Endodermal cell (in vitro differentiated cells): ENCODE results near the gene KLRC1. TPM values are rescaled to one million over a fixed set of nuclear protein-coding genes. Genes with fewer than 3 reads are reported as not detected.
A peak's percentile ranks its signal among the peaks of the same experiment; 100 is the strongest.

Experiments used
- DNase-seq: peaks from one replicate; pipeline ENCODE4 v3.0.0-alpha.2; 2017
- H3K27ac ChIP-seq: 2 replicates; pipeline ENCODE4 v1.5.1; 2013; ENCODE audit warnings: mild to moderate bottlenecking, low read depth, low read length, moderate library complexity
- H3K27me3 ChIP-seq: 2 replicates; pipeline ENCODE4 v1.6.1; 2013; ENCODE audit warnings: mild to moderate bottlenecking, low read length, moderate library complexity; ENCODE audit not compliant: insufficient read depth, control insufficient read depth, poor library complexity, severe bottlenecking
- H3K36me3 ChIP-seq: 2 replicates; pipeline ENCODE4 v1.7.0; 2013; ENCODE audit warnings: mild to moderate bottlenecking, low read length, moderate library complexity; ENCODE audit not compliant: control insufficient read depth, insufficient read depth
- H3K4me1 ChIP-seq: one replicate; pipeline ENCODE4 v1.7.0; 2013; ENCODE audit warnings: low read length; ENCODE audit not compliant: control insufficient read depth, insufficient read depth
- H3K4me3 ChIP-seq: 2 replicates; pipeline ENCODE4 v1.5.1; 2013; ENCODE audit warnings: mild to moderate bottlenecking, low read length, moderate library complexity
- H3K9ac ChIP-seq: 2 replicates; pipeline ENCODE4 v1.6.1; 2013; ENCODE audit warnings: mild to moderate bottlenecking, low read length, moderate library complexity; ENCODE audit not compliant: poor library complexity, severe bottlenecking; ENCODE audit errors: extremely low read depth
- H3K9me3 ChIP-seq: 2 replicates; pipeline ENCODE4 v1.6.1; 2013; ENCODE audit warnings: mild to moderate bottlenecking, low read length, moderate library complexity; ENCODE audit not compliant: control insufficient read depth
- H3K27ac Mint-ChIP-seq: 2 replicates; pipeline ENCODE4 v1.8.0; 2020; ENCODE audit warnings: mixed read lengths
- H3K27me3 Mint-ChIP-seq: 2 replicates; pipeline ENCODE4 v1.8.0; 2021; ENCODE audit warnings: mild to moderate bottlenecking, mixed read lengths; ENCODE audit not compliant: insufficient read depth
- H3K36me3 Mint-ChIP-seq: 2 replicates; pipeline ENCODE4 v1.8.0; 2020; ENCODE audit warnings: low read depth, mixed read lengths
- H3K4me1 Mint-ChIP-seq: 2 replicates; pipeline ENCODE4 v1.8.0; 2020; ENCODE audit warnings: mixed read lengths
- H3K4me3 Mint-ChIP-seq: 2 replicates; pipeline ENCODE4 v1.8.0; 2020; ENCODE audit warnings: mild to moderate bottlenecking, moderate library complexity, mixed read lengths
- H3K9me3 Mint-ChIP-seq: 2 replicates; pipeline ENCODE4 v1.8.0; 2020; ENCODE audit warnings: mild to moderate bottlenecking, mixed read lengths
- WGBS, 2 experiments: methylation state at CpG; one replicate each; pipeline versions ENCODE4 v1.1.5 to v1.1.7; 2013; ENCODE audit warnings: missing lambda C conversion rate in 2 of 2, mixed read lengths in 1 of 2; ENCODE audit not compliant: insufficient coverage in 1 of 2, insufficient read length in 1 of 2; 5-methylcytosine and 5-hydroxymethylcytosine counted together
- total RNA-seq, 2 donors: library from RNA; stranded (reverse); fragmentation: NEBNext Ultra II Directional in 1 of 2; extraction: Animal tissue kit (Norgen Biotek cat#: 25700) in 1 of 2; gene quantifications; 2 replicates in 1 of 2; 3 replicates in 1 of 2; pipeline ENCODE4 v1.2.1, GENCODE V29; 2021
- TF ChIP-seq, protein P1 (sequence below): fragments of 200-600 bp; sonication (generic); conservative IDR thresholded peaks from 2 replicates; pipeline ENCODE4 v1.5.0; 2021; ENCODE audit warnings: antibody characterized with exemption, mild to moderate bottlenecking

The KLRC1 gene
- total RNA-seq, 2 donors from 2014 or later = not detected

- Histone ChIP-seq H3K9me3 (no peaks in the 10 kb centered on the region), H3K4me1 (no peaks in the 10 kb centered on the region), H3K4me3 (no peak overlapping the region), H3K9ac (no peak overlapping the region), H3K27me3 (no peaks in the 10 kb centered on the region), H3K36me3 (no peaks in the 10 kb centered on the region), H3K27ac (no peak overlapping the region)
- no peak for DNase-seq
- peaks cover 21% of the 10 kb centered on the region for H3K9me3 Mint-ChIP-seq
- no peak overlapping the region for H3K4me3 Mint-ChIP-seq
- TF ChIP-seq, protein P1, sequence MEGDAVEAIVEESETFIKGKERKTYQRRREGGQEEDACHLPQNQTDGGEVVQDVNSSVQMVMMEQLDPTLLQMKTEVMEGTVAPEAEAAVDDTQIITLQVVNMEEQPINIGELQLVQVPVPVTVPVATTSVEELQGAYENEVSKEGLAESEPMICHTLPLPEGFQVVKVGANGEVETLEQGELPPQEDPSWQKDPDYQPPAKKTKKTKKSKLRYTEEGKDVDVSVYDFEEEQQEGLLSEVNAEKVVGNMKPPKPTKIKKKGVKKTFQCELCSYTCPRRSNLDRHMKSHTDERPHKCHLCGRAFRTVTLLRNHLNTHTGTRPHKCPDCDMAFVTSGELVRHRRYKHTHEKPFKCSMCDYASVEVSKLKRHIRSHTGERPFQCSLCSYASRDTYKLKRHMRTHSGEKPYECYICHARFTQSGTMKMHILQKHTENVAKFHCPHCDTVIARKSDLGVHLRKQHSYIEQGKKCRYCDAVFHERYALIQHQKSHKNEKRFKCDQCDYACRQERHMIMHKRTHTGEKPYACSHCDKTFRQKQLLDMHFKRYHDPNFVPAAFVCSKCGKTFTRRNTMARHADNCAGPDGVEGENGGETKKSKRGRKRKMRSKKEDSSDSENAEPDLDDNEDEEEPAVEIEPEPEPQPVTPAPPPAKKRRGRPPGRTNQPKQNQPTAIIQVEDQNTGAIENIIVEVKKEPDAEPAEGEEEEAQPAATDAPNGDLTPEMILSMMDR = no peak
- no peaks in the 10 kb centered on the region for H3K4me1 Mint-ChIP-seq
- H3K36me3 Mint-ChIP-seq = no peaks in the 10 kb centered on the region
- H3K27me3 Mint-ChIP-seq = peaks cover 5% of the 10 kb centered on the region
- no peak overlapping the region for H3K27ac Mint-ChIP-seq
- no CpG with 5 or more reads among the region's 1 CpG for whole genome bisulfite sequencing, 2 experiments
Measured at GRCh38 chr12:10469701-10470100, 16.5 kb upstream of the KLRC1 start.

DNA sequence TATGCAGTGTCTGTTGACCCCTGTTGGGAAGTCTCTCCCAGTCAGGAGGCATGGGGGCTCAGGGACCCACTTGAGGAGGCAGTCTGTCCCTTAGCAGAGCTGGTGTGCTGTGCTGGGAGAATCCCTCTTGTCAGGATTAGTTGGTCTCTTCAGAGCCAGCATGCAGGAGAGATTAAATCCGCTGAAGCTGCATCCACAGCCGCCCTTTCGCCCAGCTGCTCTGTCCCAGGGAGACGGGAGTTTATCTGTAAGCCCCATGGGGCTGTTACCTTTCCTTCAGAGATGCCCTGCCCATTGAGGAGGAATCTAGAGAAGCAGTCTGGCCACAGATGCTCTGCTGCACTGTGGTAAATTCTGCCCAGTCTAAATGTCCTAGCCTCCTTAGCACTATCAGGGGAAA is 13.1 kb upstream of the KLRC1 start:
- Mint-ChIP-seq H3K4me1 (no peaks in the 10 kb centered on the region), H3K27ac (no peak overlapping the region), H3K27me3 (no peaks in the 10 kb centered on the region), H3K36me3 (no peaks in the 10 kb centered on the region), H3K9me3 (peaks cover 11% of the 10 kb centered on the region), H3K4me3 (no peak overlapping the region)
- Histone ChIP-seq H3K4me3 (no peak overlapping the region), H3K9ac (no peak overlapping the region), H3K9me3 (no peaks in the 10 kb centered on the region), H3K27me3 (no peaks in the 10 kb centered on the region), H3K27ac (no peak overlapping the region), H3K4me1 (no peaks in the 10 kb centered on the region), H3K36me3 (no peaks in the 10 kb centered on the region)
- 93% methylated on average over 4 of the region's 4 CpGs; no CpG with 5 or more reads in 1 of the 2 experiments for WGBS, 2 experiments
- TF ChIP-seq, protein P1 = no peak
- peak; percentile 43 for DNase-seq

- Histone ChIP-seq H3K4me3 (no peak overlapping the region), H3K9ac (no peak overlapping the region), H3K4me1 (no peaks in the 10 kb centered on the region), H3K36me3 (no peaks in the 10 kb centered on the region), H3K9me3 (peaks cover 13% of the 10 kb centered on the region), H3K27ac (no peak overlapping the region), H3K27me3 (no peaks in the 10 kb centered on the region)
- Mint-ChIP-seq H3K9me3 (peaks cover 42% of the 10 kb centered on the region), H3K27me3 (no peaks in the 10 kb centered on the region), H3K4me3 (no peak overlapping the region), H3K27ac (no peak overlapping the region), H3K4me1 (no peaks in the 10 kb centered on the region), H3K36me3 (no peaks in the 10 kb centered on the region)
- peak; percentile 70 for DNase-seq
- 74 to 84% methylated on average over 3 of the region's 3 CpGs for WGBS, 2 experiments
- TF ChIP-seq, protein P1 = no peak
Measured at GRCh38 chr12:10457760-10458159, 4.6 kb upstream of the KLRC1 start.
